Measurements from ENCODE around the gene LCOR.

- TF ChIP-seq CBX5 (IDR thresholded peaks at IDR 0.05; ENCODE audit: borderline replicate concordance, low read depth) (no peak), MTA1 (IDR thresholded peaks at IDR 0.05; ENCODE audit: borderline replicate concordance) (no peak), EP300 (IDR thresholded peaks at IDR 0.05; ENCODE audit: low read length) (no peak), ZC3H4 (CRISPR knock-in tag; IDR thresholded peaks at IDR 0.05; ENCODE audit: borderline replicate concordance) (no peak), IRF2 (CRISPR knock-in tag; IDR thresholded peaks at IDR 0.05) (no peak), ELF1 (tag; IDR thresholded peaks at IDR 0.05) (no peak), CHD2 (IDR thresholded peaks at IDR 0.05; ENCODE audit: low read depth, low read length) (no peak), E2F4 (CRISPR knock-in tag; IDR thresholded peaks at IDR 0.05; ENCODE audit: low read depth) (no peak), MEIS2 (IDR thresholded peaks at IDR 0.05; ENCODE audit: partially characterized antibody) (no peak), JUND (IDR thresholded peaks at IDR 0.05; ENCODE audit: borderline replicate concordance, low read depth, low read length) (no peak), JUND (tag; IDR thresholded peaks at IDR 0.05; ENCODE audit: borderline replicate concordance, low read depth, low read length) (no peak), POLR2A (conservative IDR thresholded peaks at IDR 0.05) (no peak)
- TF ChIP-seq, protein P1, sequence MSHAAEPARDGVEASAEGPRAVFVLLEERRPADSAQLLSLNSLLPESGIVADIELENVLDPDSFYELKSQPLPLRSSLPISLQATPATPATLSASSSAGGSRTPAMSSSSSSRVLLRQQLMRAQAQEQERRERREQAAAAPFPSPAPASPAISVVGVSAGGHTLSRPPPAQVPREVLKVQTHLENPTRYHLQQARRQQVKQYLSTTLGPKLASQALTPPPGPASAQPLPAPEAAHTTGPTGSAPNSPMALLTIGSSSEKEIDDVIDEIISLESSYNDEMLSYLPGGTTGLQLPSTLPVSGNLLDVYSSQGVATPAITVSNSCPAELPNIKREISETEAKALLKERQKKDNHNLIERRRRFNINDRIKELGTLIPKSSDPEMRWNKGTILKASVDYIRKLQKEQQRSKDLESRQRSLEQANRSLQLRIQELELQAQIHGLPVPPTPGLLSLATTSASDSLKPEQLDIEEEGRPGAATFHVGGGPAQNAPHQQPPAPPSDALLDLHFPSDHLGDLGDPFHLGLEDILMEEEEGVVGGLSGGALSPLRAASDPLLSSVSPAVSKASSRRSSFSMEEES (CRISPR knock-in tag; IDR thresholded peaks at IDR 0.05), result no peak
- TF ChIP-seq, protein P2, sequence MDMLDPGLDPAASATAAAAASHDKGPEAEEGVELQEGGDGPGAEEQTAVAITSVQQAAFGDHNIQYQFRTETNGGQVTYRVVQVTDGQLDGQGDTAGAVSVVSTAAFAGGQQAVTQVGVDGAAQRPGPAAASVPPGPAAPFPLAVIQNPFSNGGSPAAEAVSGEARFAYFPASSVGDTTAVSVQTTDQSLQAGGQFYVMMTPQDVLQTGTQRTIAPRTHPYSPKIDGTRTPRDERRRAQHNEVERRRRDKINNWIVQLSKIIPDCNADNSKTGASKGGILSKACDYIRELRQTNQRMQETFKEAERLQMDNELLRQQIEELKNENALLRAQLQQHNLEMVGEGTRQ (CRISPR knock-in tag; IDR thresholded peaks at IDR 0.05), result no peak
Measured at GRCh38 chr10:97013983-97014382, 181.9 kb downstream of the LCOR start.
